ENCODE data around the gene COG6.
A peak's percentile ranks its signal among the peaks of the same experiment; 100 is the strongest.

- peak; percentile 76 for TF ChIP-seq CTCF (IDR thresholded peaks at IDR 0.05; ENCODE audit: low read depth, low read length, missing input control)
- peak; percentile 79 to 86 for TF ChIP-seq RAD21 (IDR thresholded peaks at IDR 0.05)
Measured at GRCh38 chr13:39616087-39616694, 39.3 kb upstream of the COG6 start.

All from liver (tissue), 3 donors.